Tibial nerve (tissue), 4 donors: ENCODE data around the gene CRB3. TPM values are rescaled to one million over a fixed set of nuclear protein-coding genes. Genes with fewer than 3 reads are reported as not detected.
"Not testable (repeated sequence)": the region's sequence is repeated elsewhere in the genome, so short reads cannot be mapped to it uniquely, and the experiment has no call there.

Experiments used
- DNase-seq, 2 donors: peaks; one replicate each; pipeline ENCODE4 v3.0.0-alpha.2; 2019; ENCODE audit warnings: low spot score in 2 of 2
- H3K27ac ChIP-seq, 4 donors: fragments of 200-600 bp; sonication (generic) in 3 of 4; one replicate each; pipeline ENCODE4 v1.5.1; 2017 to 2019; ENCODE audit warnings: mild to moderate bottlenecking in 1 of 4
- H3K27me3 ChIP-seq, 2 donors: fragments of 200-600 bp; sonication (generic) in 1 of 2; one replicate each; pipeline versions ENCODE4 v1.5.1 to v1.6.0; 2017 to 2019
- H3K36me3 ChIP-seq, 3 donors: fragments of 200-600 bp; sonication (generic); one replicate each; pipeline ENCODE4 v1.5.1; 2018 to 2019
- H3K4me1 ChIP-seq, 4 donors: fragments of 200-600 bp; sonication (generic) in 3 of 4; one replicate each; pipeline ENCODE4 v1.5.1; 2017 to 2019
- H3K4me3 ChIP-seq, 4 donors: fragments of 200-600 bp; sonication (generic) in 3 of 4; one replicate each; pipeline ENCODE4 v1.5.1; 2017 to 2019; ENCODE audit warnings: mild to moderate bottlenecking in 1 of 4, moderate library complexity in 1 of 4
- H3K9me3 ChIP-seq, 4 donors: fragments of 200-600 bp; sonication (generic) in 3 of 4; one replicate each; pipeline ENCODE4 v1.5.1; 2017 to 2019
- EP300 ChIP-seq, 2 donors: sonication (generic); formaldehyde crosslinking; IDR thresholded peaks; one replicate each; pipeline ENCODE4 v1.6.1; 2017; ENCODE audit warnings: antibody characterized with exemption in 2 of 2, mild to moderate bottlenecking in 1 of 2
- POLR2A ChIP-seq, 2 donors: fragments of 450-650 bp; IDR thresholded peaks; one replicate each; pipeline ENCODE4 v1.6.1; 2017; ENCODE audit warnings: antibody characterized with exemption in 2 of 2, mild to moderate bottlenecking in 2 of 2, moderate library complexity in 2 of 2
- WGBS, 2 donors: methylation state at CpG; one replicate each; pipeline ENCODE4 v1.1.5; 2018; 5-methylcytosine and 5-hydroxymethylcytosine counted together
- total RNA-seq, 4 donors: library from RNA; depleted of rRNA; stranded (reverse); fragments of >200 nt; gene quantifications; one replicate each; pipeline ENCODE4 v1.1.0, GENCODE V29; 2016
- TF ChIP-seq, protein P1 (sequence below), 5 experiments: fragments of 200-600 bp in 3 of 5; fragments of 450-650 bp in 2 of 5; sonication (generic) in 3 of 5; IDR thresholded peaks; one replicate each; pipeline ENCODE4 v1.5.1; 2016 to 2019; ENCODE audit warnings: antibody characterized with exemption in 5 of 5, mild to moderate bottlenecking in 3 of 5, moderate library complexity in 2 of 5

Gene CRB3
- total RNA-seq, 4 donors from 2014 or later: not detected

DNA sequence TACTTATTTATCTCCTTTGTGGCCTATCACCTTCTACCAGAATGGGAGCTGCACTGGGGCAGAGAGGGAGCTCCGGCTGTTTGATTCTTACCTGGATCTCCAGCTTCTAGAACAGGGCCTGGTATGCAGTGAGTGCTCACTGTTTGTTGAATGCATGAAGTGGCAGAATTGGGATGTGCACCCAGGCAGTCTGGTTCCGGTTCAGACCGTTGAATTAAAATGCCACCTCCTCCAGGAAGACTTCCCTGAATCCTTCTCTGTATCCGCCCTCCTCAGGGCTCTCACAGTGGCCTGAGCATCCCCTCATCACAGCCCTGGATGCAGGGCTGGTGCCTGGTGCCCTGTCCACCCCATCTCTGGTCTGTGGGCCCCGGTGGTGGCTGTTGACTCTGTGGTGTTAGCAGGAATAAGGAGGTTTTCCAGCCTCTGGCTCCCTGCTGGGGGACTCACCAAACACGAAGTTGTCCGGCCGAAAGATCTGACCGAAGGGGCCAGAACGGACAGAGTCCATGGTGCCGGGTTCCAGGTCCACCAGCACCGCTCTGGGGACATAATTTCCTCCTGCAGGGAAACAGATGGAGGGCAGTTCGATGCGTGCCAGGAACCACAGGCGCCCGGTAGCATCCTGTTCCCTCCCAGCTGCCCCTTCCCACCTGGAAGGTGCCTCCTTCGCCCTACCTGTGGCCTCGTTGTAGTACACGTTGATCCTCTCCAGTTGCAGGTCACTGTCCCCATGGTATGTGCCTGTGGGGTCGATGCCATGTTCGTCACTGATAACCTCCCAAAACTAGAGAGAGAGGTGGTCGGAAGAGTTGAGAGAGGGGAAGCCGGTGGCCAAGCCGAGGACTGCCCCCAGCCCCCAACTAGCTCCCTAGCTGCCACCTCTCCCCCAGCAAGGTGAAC, 37.0 kb downstream of the CRB3 start:
- Histone ChIP-seq H3K36me3 (peaks cover 0 to 7% (median 0%) of the 10 kb centered on the region in 3 donors), H3K4me3 (peak overlapping the region in 3 of 4 donors; percentile 43 to 62 (median 44)), H3K27me3 (peaks cover 0 to 33% of the 10 kb centered on the region in 2 donors), H3K4me1 (peaks cover 0 to 15% (median 11%) of the 10 kb centered on the region in 4 donors), H3K27ac (peak overlapping the region in 3 of 4 donors; percentile 47 to 85 (median 71)), H3K9me3 (no peaks in the 10 kb centered on the region)
- TF ChIP-seq, protein P1, sequence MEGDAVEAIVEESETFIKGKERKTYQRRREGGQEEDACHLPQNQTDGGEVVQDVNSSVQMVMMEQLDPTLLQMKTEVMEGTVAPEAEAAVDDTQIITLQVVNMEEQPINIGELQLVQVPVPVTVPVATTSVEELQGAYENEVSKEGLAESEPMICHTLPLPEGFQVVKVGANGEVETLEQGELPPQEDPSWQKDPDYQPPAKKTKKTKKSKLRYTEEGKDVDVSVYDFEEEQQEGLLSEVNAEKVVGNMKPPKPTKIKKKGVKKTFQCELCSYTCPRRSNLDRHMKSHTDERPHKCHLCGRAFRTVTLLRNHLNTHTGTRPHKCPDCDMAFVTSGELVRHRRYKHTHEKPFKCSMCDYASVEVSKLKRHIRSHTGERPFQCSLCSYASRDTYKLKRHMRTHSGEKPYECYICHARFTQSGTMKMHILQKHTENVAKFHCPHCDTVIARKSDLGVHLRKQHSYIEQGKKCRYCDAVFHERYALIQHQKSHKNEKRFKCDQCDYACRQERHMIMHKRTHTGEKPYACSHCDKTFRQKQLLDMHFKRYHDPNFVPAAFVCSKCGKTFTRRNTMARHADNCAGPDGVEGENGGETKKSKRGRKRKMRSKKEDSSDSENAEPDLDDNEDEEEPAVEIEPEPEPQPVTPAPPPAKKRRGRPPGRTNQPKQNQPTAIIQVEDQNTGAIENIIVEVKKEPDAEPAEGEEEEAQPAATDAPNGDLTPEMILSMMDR (IDR thresholded peaks at IDR 0.05): no peak
- TF ChIP-seq EP300 (IDR thresholded peaks at IDR 0.05): no peak
- no peak for TF ChIP-seq POLR2A (IDR thresholded peaks at IDR 0.05)
- WGBS, 2 donors: 62 to 67% methylated on average over 23 to 24 of the region's 24 CpGs
- no peak for DNase-seq

DNA sequence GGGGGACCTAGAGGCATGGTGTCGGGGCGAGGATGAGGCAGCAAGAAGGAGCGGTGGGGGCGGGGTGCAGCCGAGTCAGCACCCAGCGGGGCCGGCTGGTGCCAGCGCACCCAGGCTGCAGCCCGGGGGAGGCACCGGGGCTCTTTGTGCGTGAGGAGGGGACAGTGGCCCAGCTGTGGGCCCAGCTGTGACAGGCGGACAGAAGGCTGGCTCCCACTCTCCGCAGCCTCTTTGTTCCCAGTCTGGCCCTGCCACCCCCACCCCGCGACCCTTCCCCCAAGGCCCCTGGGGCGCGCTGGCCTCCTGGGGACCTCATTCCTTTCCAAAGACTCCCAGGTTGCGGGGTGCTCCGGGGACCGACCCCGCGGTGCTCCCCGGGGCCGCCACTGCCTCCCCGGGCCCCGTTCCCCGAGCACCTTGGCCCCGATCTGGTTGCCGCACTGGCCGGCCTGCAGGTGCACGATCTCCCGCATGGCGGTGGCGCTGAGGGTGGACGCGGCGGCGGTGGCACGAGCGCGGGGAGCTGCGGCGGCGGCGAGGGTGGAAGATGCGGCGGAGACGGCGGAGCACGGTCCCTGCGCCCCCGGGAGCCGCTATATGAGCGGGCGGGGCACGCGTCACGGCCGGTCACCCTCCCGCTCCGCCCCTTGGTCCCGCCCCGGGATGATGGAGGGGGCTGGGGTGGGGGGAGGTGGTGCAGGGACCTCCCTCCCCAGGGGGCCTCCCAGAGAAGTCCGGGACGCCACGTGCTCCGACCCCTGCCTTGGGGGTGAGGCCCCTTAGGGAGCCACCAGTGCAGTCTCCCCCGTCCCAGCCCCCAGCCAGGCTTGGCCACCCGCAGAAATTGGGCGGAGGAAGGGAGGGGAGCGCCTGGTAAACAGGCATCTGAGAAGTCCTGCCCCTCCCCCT, 37.9 kb downstream of the CRB3 start, which contains the start of gene TUBB4A:
Gene TUBB4A (minus strand): TSS at position 570 of the 909 bp plus-strand sequence. CDS start 97 bp downstream, at position 473.
- no peaks in the 10 kb centered on the region for H3K9me3 ChIP-seq
- TF ChIP-seq POLR2A (IDR thresholded peaks at IDR 0.05): peak in 1 of 2 donors; percentile 59
- TF ChIP-seq EP300 (IDR thresholded peaks at IDR 0.05): peak in 1 of 2 donors; percentile 21
- TF ChIP-seq, protein P1 (IDR thresholded peaks at IDR 0.05): peak in 1 of 5 experiments; percentile 13
- peaks cover 0 to 7% (median 0%) of the 10 kb centered on the region in 3 donors for H3K36me3 ChIP-seq
- WGBS, 2 donors: 0 to 2% methylated on average over 7 to 15 of the region's 71 CpGs
- peak within 1 kb of the TSS; percentile 43 to 62 (median 46) for H3K4me3 ChIP-seq
- no peak for DNase-seq
- H3K27me3 ChIP-seq: peaks cover 0 to 33% of the 10 kb centered on the region in 2 donors
- peaks cover 0 to 15% (median 11%) of the 10 kb centered on the region in 4 donors for H3K4me1 ChIP-seq
- peak within 1 kb of the TSS; percentile 47 to 85 (median 60) for H3K27ac ChIP-seq

DNA sequence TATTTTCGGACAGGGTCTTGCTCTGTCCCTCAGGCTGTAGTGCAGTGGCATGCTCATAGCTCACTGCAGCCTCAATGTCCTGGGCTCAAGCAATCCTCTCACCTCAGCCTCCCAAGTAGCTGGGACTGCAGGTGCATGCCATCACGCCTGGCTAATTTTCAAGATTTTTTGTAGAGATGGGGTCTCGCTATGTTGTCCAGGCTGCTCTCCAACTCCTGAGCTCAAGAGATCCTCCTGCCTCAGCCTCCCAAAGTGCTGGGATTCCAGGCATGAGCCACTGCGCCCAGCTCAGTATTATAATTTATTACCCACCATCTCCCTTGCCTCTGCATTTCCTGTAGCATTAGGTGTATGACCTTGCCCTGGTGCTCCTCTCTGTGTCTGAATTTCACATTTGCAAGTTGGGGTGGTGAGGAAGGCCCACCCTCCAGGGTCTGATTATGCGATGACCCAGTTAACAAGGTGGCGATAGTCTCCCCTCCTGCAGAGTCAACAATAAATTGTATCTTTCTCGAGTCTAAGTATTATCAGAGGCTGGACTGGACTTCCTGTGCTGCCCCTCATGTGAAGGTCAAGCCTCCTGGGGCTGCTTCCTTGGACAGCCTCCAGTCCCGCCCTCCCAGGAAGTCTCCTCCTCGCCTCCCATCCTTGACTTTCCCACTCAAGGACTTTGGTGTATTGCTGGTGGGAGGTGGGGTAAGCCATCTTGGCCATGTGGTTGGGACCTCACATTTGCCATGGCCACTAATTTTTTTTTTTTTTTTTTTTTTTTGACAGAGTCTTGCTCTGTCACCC, 39.5 kb downstream of the CRB3 start:
- H3K4me3 ChIP-seq: no peak overlapping the region
- H3K9me3 ChIP-seq: no peaks in the 10 kb centered on the region
- no peak overlapping the region for H3K27ac ChIP-seq
- peaks cover 0 to 33% of the 10 kb centered on the region in 2 donors for H3K27me3 ChIP-seq
- no peak for TF ChIP-seq EP300 (IDR thresholded peaks at IDR 0.05)
- 77 to 83% methylated on average over 9 of the region's 9 CpGs for WGBS, 2 donors
- H3K4me1 ChIP-seq: peaks cover 0 to 15% (median 11%) of the 10 kb centered on the region in 4 donors
- peaks cover 0 to 4% (median 0%) of the 10 kb centered on the region in 3 donors for H3K36me3 ChIP-seq
- no peak for DNase-seq

DNA sequence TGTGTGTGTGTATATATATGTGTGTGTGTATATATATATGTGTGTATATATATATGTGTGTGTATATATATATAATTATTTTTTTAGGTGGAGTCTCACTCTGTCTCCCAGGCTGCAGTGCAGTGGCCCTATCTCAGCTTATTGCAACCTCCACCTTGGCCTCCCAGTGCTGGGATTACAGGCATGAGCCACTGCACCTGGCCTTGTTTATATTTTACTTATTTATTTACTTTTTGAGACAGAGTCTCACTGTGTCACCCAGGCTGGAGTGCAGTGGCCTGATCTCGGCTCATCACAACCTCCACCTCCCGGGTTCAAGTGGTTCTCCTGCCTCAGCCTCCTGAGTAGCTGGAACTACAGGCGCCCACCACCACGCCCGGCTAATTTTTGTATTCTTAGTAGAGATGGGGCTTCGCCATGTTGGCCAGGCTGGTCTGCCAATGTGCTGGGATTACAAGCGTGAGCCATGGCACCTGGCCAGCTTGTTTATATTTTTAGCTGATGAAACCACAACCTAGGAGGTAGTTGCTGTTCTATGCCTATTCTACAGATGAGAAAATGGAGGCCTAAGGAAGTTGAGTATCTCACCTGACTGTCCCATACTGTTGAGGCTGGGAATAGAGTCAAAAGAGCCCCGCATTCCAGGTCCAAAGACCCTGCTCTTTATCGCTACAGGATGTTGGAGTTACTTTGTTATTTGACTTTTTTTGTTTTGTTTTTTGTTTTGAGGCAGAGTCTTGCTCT, 44.1 kb downstream of the CRB3 start:
- not testable (repeated sequence) for H3K4me3 ChIP-seq, H3K36me3 ChIP-seq
- 85 to 87% methylated on average over 9 of the region's 9 CpGs for WGBS, 2 donors

More for the DNA sequence above, 44.1 kb downstream of the CRB3 start:
- H3K4me1 ChIP-seq, H3K27me3 ChIP-seq, DNase-seq, H3K9me3 ChIP-seq: not testable (repeated sequence)
- H3K27ac ChIP-seq: peak overlapping the region in 3 of 4 donors; percentile 78 to 94 (median 89)
